GM19395 (cell line): ENCODE data around the gene CLHC1.
"Not testable (repeated sequence)": the region's sequence is repeated elsewhere in the genome, so short reads cannot be mapped to it uniquely, and the experiment has no call there.

Source experiments
- ATAC-seq: cut with Tn5 transposase; IDR thresholded peaks from one replicate; pipeline ENCODE4 v1.9.1; 2021; ENCODE audit warnings: mild to moderate bottlenecking, moderate library complexity; ENCODE audit not compliant: unreplicated experiment

The CLHC1 gene

GRCh38 chr2:55137024-55137958 lies 94.8 kb downstream of the CLHC1 start:
- ATAC-seq: no peak

- no peak for ATAC-seq
These were observed 96.0 kb downstream of the CLHC1 start for GRCh38 chr2:55136138-55136541.

- no peak for ATAC-seq
These were observed 96.6 kb downstream of the CLHC1 start for GRCh38 chr2:55135491-55135890.

GRCh38 chr2:55134316-55134706 lies 97.8 kb downstream of the CLHC1 start:
- ATAC-seq: peak; percentile 30

GRCh38 chr2:55133467-55134315 lies 98.4 kb downstream of the CLHC1 start:
- peak; percentile 80 for ATAC-seq

DNA sequence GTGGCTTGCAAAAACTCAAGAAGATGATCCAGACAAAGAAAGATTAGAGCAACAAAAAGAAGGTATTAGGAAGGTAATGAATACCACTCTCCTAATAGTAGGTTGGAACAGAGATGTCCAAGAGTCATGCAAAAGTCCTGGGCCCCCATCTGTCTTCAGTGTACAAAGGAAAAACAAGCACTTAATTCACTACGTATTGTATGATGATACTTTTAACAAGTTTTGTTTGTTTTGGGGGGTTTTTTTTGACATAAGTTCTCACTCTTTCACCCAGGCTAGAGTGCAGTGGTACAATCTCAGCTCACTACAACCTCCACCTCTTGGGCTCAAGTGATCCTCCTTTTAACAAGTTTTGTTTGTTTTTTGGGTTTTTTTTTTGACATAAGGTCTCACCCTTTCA lies 101.2 kb downstream of the CLHC1 start:
- no peak for ATAC-seq

DNA sequence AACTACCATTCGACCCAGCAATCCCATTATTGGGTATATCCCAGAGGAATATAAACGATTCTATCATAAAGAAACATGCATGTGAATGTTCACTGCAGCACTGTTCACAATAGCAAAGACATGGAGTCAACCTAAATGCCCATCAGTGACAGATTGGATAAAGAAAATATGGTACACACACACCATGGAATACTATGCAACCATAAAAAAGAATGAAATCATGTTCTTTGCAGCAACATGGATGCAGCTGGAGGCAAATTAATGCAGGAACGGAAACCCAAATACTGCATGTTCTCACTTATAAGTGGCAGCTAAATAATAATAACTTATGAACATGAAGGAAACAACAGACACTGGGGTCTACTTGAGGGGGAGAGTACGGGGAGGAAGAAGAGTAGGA lies 105.5 kb downstream of the CLHC1 start:
- ATAC-seq: not testable (repeated sequence)
